Mesendoderm (in vitro differentiated cells): Measurements from ENCODE around the gene LRRC4C.

ENCODE experiments used
- DNase-seq: peaks from one replicate; pipeline ENCODE4 v3.0.0; 2013
- H2AK5ac ChIP-seq: 2 replicates; pipeline ENCODE4 v1.6.1; 2013; ENCODE audit warnings: low read length, inconsistent platforms
- H2BK120ac ChIP-seq: 2 replicates; pipeline ENCODE4 v1.6.1; 2013; ENCODE audit warnings: low read depth, mild to moderate bottlenecking, low read length, moderate library complexity, mixed read lengths
- H2BK15ac ChIP-seq: replicated peaks from 2 replicates; pipeline ENCODE4 v1.6.1; 2013; ENCODE audit warnings: low read depth, mild to moderate bottlenecking, moderate library complexity
- H2BK5ac ChIP-seq: 2 replicates; pipeline ENCODE4 v1.6.1; 2013; ENCODE audit warnings: low read length, inconsistent platforms
- H3K18ac ChIP-seq: 2 replicates; pipeline ENCODE4 v1.6.1; 2013; ENCODE audit warnings: mild to moderate bottlenecking, low read length, mixed read lengths
- H3K23ac ChIP-seq: one replicate; pipeline ENCODE4 v1.6.1; 2013; ENCODE audit warnings: low read length
- H3K27ac ChIP-seq: 2 replicates; pipeline ENCODE4 v1.5.1; 2013; ENCODE audit warnings: low read depth, mild to moderate bottlenecking, inconsistent platforms, low read length, moderate library complexity
- H3K27me3 ChIP-seq: 2 replicates; pipeline ENCODE4 v1.6.1; 2013; ENCODE audit warnings: low read length, control low read depth, mild to moderate bottlenecking, inconsistent platforms; ENCODE audit not compliant: insufficient read depth, poor library complexity
- H3K36me3 ChIP-seq: 2 replicates; pipeline ENCODE4 v1.6.1; 2013; ENCODE audit warnings: low read length, inconsistent platforms; ENCODE audit not compliant: control insufficient read depth, insufficient read depth
- H3K4ac ChIP-seq: one replicate; pipeline ENCODE4 v1.6.1; 2013; ENCODE audit warnings: low read depth, mild to moderate bottlenecking, low read length, moderate library complexity
- H3K4me1 ChIP-seq: 2 replicates; pipeline ENCODE4 v1.6.1; 2013; ENCODE audit warnings: low read depth, low read length, inconsistent platforms; ENCODE audit not compliant: control insufficient read depth
- H3K4me2 ChIP-seq: 2 replicates; pipeline ENCODE4 v1.6.1; 2013; ENCODE audit warnings: low read length
- H3K4me3 ChIP-seq: 2 replicates; pipeline ENCODE4 v1.5.1; 2013; ENCODE audit warnings: mild to moderate bottlenecking, low read length
- H3K56ac ChIP-seq: one replicate; pipeline ENCODE4 v1.6.1; 2013; ENCODE audit warnings: low read length
- H3K79me1 ChIP-seq: 2 replicates; pipeline ENCODE4 v1.6.1; 2013; ENCODE audit warnings: low read length, inconsistent platforms
- H3K79me2 ChIP-seq: 2 replicates; pipeline ENCODE4 v1.6.1; 2013; ENCODE audit warnings: mild to moderate bottlenecking, low read length; ENCODE audit not compliant: control insufficient read depth, insufficient read depth
- H3K9ac ChIP-seq: 2 replicates; pipeline ENCODE4 v1.6.1; 2013; ENCODE audit warnings: low read length, inconsistent platforms
- H4K5ac ChIP-seq: one replicate; pipeline ENCODE4 v1.6.1; 2013; ENCODE audit warnings: low read length
- H4K8ac ChIP-seq: one replicate; pipeline ENCODE4 v1.6.1; 2013; ENCODE audit warnings: low read depth, mild to moderate bottlenecking, control low read depth, low read length, moderate library complexity
- WGBS: extraction: QIAGEN DNeasy Blood & Tissue Kit; methylation state at CpG from one replicate; pipeline ENCODE4 v1.1.7; 2013; ENCODE audit warnings: low lambda C conversion rate, missing lambda C conversion rate; ENCODE audit not compliant: insufficient coverage; ENCODE audit errors: extremely low coverage; 5-methylcytosine and 5-hydroxymethylcytosine counted together

LRRC4C gene

DNA sequence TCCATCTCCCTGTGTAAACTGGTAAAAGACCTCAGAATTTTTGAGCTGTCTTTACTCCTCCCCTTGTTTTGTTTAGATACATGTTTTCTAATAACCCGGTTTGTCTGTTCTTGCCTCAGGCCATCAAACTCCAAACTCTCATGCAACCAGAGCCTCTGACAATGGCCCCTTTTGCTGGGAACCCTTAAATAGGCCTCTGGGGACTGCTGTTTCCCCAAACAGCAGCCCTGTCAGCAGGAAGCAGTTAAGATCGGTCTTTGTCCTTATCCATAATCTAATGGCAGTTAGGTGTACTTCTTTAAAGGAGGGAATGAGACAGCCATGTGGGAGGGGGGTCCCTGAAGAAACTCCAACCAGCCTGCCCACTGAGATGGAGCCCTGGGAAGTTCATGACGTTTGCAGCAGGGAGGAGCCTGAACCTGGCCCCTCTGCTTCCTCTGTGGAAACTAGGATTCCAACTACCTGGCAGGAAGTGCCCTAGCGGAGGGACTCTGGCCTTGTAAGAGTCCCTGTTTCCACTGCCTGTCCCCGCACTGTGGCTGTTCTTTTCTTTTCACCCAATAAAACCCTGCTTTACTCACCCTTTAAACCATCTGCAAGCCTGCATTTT lies 1354.4 kb downstream of the LRRC4C start:
- Histone ChIP-seq H3K4me2 (no peak overlapping the region), H3K27me3 (no peaks in the 10 kb centered on the region), H2BK5ac (no peak overlapping the region), H3K4me1 (no peaks in the 10 kb centered on the region), H3K9ac (no peak overlapping the region), H3K56ac (no peak overlapping the region), H3K79me1 (no peaks in the 10 kb centered on the region), H2BK120ac (no peak overlapping the region), H4K5ac (no peak overlapping the region), H4K8ac (no peak overlapping the region), H2AK5ac (no peak overlapping the region), H3K36me3 (no peaks in the 10 kb centered on the region), H3K4ac (no peak overlapping the region), H3K23ac (no peak overlapping the region), H3K18ac (no peak overlapping the region), H3K27ac (no peak overlapping the region), H3K79me2 (no peaks in the 10 kb centered on the region), H3K4me3 (no peak overlapping the region), H2BK15ac (no peak overlapping the region)
- WGBS, result no CpG with 5 or more reads among the region's 5 CpGs
- peak; percentile 8 for DNase-seq

DNA sequence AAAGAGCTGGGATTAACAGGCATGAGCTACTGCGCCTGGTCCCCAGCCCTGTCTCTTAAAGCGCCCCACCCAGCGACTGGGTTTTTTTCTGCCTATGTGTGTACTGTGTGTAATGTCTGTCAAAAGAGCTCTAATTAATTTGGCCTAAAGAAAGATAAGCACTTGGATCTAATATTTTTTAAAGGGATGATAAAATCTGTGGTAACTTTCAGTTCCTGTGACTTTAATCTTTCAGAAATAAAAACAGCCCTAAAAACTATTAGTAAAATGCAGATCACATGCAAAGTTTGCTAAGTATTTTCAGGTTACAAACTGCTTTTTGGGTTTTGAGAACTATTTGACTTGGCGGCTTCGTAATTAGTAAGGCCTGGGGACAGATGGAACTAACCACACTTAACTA lies 1358.7 kb downstream of the LRRC4C start:
- Histone ChIP-seq H3K4me1 (no peaks in the 10 kb centered on the region), H3K9ac (no peak overlapping the region), H4K8ac (no peak overlapping the region), H2BK15ac (no peak overlapping the region), H3K4me3 (no peak overlapping the region), H3K27ac (no peak overlapping the region), H3K79me2 (no peaks in the 10 kb centered on the region), H3K56ac (no peak overlapping the region), H3K23ac (no peak overlapping the region), H3K18ac (no peak overlapping the region), H4K5ac (no peak overlapping the region), H3K4ac (no peak overlapping the region), H3K79me1 (no peaks in the 10 kb centered on the region), H3K36me3 (no peaks in the 10 kb centered on the region), H3K4me2 (no peak overlapping the region), H2BK120ac (no peak overlapping the region), H3K27me3 (no peaks in the 10 kb centered on the region), H2BK5ac (no peak overlapping the region), H2AK5ac (no peak overlapping the region)
- no peak for DNase-seq
- WGBS, result no CpG with 5 or more reads among the region's 5 CpGs

DNA sequence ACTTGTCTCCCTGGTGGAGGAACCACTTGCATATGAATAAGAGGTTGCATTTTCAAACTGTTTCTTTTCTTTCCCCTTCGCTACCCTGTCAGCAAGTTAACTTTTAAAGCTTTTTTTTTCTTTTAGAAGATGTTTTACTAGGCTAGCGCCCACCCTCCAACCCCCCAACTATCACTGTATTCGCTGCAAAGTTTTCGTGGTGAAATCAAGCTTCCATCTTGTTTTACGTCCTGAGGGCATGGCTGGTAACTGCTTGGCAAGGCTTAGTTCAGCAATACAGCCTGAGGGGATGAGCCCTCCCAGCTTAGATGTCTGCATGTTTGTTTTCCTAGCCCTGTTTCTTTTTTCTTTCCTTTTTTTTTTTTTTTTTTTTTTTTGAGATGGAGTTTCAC lies 1359.3 kb downstream of the LRRC4C start:
- no peaks in the 10 kb centered on the region for H3K79me2 ChIP-seq
- H4K8ac ChIP-seq, result no peak overlapping the region
- no peak overlapping the region for H3K23ac ChIP-seq
- no peaks in the 10 kb centered on the region for H3K27me3 ChIP-seq
- H3K4me1 ChIP-seq, result no peaks in the 10 kb centered on the region
- no peak overlapping the region for H2AK5ac ChIP-seq
- H3K27ac ChIP-seq, result no peak overlapping the region
- H3K4me3 ChIP-seq, result no peak overlapping the region
- no peak overlapping the region for H3K4ac ChIP-seq
- H3K4me2 ChIP-seq, result no peak overlapping the region
- H2BK120ac ChIP-seq, result no peak overlapping the region
- H3K9ac ChIP-seq, result no peak overlapping the region
- no peak overlapping the region for H2BK5ac ChIP-seq
- peak; percentile 37 for DNase-seq
- H3K56ac ChIP-seq, result no peak overlapping the region
- no peak overlapping the region for H2BK15ac ChIP-seq
- whole genome bisulfite sequencing, result no CpG with 5 or more reads among the region's 5 CpGs
- no peaks in the 10 kb centered on the region for H3K36me3 ChIP-seq
- no peaks in the 10 kb centered on the region for H3K79me1 ChIP-seq
- no peak overlapping the region for H3K18ac ChIP-seq
- no peak overlapping the region for H4K5ac ChIP-seq

DNA sequence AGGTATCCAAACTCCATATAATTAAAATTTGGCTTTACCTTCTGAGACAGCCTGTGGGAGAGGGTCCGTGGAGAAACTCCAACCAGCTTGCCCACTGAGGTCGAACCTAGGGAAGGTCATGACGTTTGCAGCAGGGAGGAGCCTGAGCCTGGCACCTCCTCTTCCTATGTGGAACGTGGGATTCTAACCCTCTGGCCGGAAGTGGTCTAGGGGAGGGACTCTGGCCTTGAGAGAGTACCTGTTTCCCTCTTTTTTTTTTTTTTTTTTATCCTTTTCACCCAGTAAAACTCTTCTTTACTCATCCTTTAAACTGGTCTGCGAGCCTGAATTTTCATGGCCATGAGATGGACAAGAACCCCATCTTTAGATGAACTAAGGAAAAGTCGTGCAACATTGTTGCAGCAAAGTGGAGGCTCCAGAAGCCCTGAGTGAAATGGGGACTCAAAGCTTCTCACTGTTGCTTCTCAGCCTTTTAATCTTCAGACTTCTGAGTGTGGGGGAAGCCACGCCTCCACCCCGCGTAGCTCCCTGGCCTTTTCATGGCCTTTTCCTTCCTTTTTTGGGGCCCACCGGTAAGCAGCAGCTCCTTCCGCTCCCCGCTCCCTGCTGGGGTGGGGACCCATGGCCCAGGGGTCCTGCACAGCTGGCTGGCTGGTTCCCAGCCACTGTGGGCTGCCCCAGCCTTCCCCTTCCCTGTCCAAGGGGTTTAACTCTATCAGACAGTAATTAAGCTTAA lies 1359.9 kb downstream of the LRRC4C start:
- no peak for DNase-seq
- H3K4me3 ChIP-seq, result no peak overlapping the region
- H4K5ac ChIP-seq, result no peak overlapping the region
- no peak overlapping the region for H3K27ac ChIP-seq
- no peak overlapping the region for H3K56ac ChIP-seq
- no peaks in the 10 kb centered on the region for H3K79me1 ChIP-seq
- no CpG with 5 or more reads among the region's 13 CpGs for WGBS
- H2BK5ac ChIP-seq, result no peak overlapping the region
- no peaks in the 10 kb centered on the region for H3K4me1 ChIP-seq
- H2BK120ac ChIP-seq, result no peak overlapping the region
- H3K18ac ChIP-seq, result no peak overlapping the region
- H3K23ac ChIP-seq, result no peak overlapping the region
- no peak overlapping the region for H3K4ac ChIP-seq
- no peaks in the 10 kb centered on the region for H3K79me2 ChIP-seq
- H3K27me3 ChIP-seq, result no peaks in the 10 kb centered on the region
- no peak overlapping the region for H2AK5ac ChIP-seq
- H3K4me2 ChIP-seq, result no peak overlapping the region
- H3K9ac ChIP-seq, result no peak overlapping the region
- no peak overlapping the region for H2BK15ac ChIP-seq
- no peak overlapping the region for H4K8ac ChIP-seq
- H3K36me3 ChIP-seq, result no peaks in the 10 kb centered on the region

DNA sequence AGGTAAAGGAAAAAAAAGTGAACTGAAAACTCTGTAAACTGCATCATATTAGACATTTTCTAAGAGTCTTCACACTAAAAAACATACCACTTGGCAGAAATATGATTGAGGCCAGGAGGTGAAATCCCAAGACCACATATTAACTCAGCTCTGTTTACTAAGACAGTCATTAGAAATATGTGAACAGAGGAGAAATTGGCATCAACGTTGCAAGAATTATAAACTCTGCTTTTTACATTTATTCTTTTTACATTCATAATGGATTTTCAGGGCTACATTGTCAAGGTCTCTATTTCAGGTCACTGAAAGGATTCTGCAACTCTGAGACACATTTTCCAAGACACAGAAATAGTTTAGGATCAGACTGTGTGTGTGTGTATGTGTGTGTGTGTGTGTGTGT lies 1364.0 kb downstream of the LRRC4C start:
- WGBS, result no CpG with 5 or more reads among the region's 1 CpG
- no peak overlapping the region for H3K23ac ChIP-seq

DNA sequence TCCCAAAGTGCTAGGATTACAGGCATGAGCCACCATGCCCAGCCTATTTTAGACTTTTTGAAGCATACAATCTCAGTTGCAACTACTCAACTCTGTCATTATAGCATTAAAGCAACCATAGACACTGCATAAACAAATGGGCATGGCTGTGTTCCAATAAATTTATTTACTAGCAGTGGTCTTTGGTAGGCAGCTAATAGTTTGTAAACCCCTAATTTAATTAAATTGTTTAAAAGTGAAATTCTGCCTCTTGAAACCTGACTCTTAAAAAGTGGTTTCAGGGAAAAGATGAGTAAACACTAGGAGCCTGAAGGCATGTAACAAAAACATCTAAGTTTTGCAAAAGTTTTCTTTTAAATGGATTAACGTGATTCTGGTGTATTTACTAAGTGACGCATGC lies 1364.5 kb downstream of the LRRC4C start:
- H2BK15ac ChIP-seq, result no peak overlapping the region
- no peak overlapping the region for H3K56ac ChIP-seq
- H3K23ac ChIP-seq, result no peak overlapping the region
- no peak overlapping the region for H2BK120ac ChIP-seq
- H3K4me3 ChIP-seq, result no peak overlapping the region
- WGBS, result no CpG with 5 or more reads among the region's 2 CpGs
- H3K79me2 ChIP-seq, result no peaks in the 10 kb centered on the region
- no peaks in the 10 kb centered on the region for H3K27me3 ChIP-seq
- no peak overlapping the region for H2AK5ac ChIP-seq
- H4K8ac ChIP-seq, result no peak overlapping the region
- no peak overlapping the region for H3K18ac ChIP-seq
- no peak for DNase-seq
- H4K5ac ChIP-seq, result no peak overlapping the region
- no peak overlapping the region for H3K4ac ChIP-seq
- no peak overlapping the region for H3K9ac ChIP-seq
- no peak overlapping the region for H3K4me2 ChIP-seq
- no peak overlapping the region for H3K27ac ChIP-seq
- H2BK5ac ChIP-seq, result no peak overlapping the region
- H3K36me3 ChIP-seq, result no peaks in the 10 kb centered on the region
- no peaks in the 10 kb centered on the region for H3K4me1 ChIP-seq
- no peaks in the 10 kb centered on the region for H3K79me1 ChIP-seq

More for the DNA sequence above, 1364.0 kb downstream of the LRRC4C start:
- Histone ChIP-seq H2BK15ac (no peak overlapping the region), H3K56ac (no peak overlapping the region), H3K18ac (no peak overlapping the region), H3K4ac (no peak overlapping the region), H3K27ac (no peak overlapping the region), H4K5ac (no peak overlapping the region), H2BK120ac (no peak overlapping the region), H3K79me2 (no peaks in the 10 kb centered on the region), H2BK5ac (no peak overlapping the region), H3K4me2 (no peak overlapping the region), H3K9ac (no peak overlapping the region), H4K8ac (no peak overlapping the region), H3K79me1 (no peaks in the 10 kb centered on the region), H2AK5ac (no peak overlapping the region), H3K27me3 (no peaks in the 10 kb centered on the region), H3K4me1 (no peaks in the 10 kb centered on the region), H3K4me3 (no peak overlapping the region), H3K36me3 (no peaks in the 10 kb centered on the region)
- no peak for DNase-seq
